Mammary epithelial cell (primary cell): ENCODE measurements around the gene SNRK.

ENCODE experiments used
- EZH2 ChIP-seq: IDR thresholded peaks from 2 replicates; pipeline ENCODE4 v1.6.1; 2012; ENCODE audit warnings: low read length, inconsistent platforms, borderline replicate concordance
- TF ChIP-seq, protein P1 (sequence below), 2 donors: IDR thresholded peaks in 1 of 2; conservative IDR thresholded peaks in 1 of 2; 2 replicates each; pipeline ENCODE4 v1.5.1; 2011 to 2012; ENCODE audit warnings: inconsistent platforms in 2 of 2, low read length in 2 of 2, mild to moderate bottlenecking in 2 of 2, control low read depth in 1 of 2, low read depth in 1 of 2; ENCODE audit not compliant: insufficient read depth in 1 of 2; ENCODE audit errors: extremely low read depth in 1 of 2

DNA sequence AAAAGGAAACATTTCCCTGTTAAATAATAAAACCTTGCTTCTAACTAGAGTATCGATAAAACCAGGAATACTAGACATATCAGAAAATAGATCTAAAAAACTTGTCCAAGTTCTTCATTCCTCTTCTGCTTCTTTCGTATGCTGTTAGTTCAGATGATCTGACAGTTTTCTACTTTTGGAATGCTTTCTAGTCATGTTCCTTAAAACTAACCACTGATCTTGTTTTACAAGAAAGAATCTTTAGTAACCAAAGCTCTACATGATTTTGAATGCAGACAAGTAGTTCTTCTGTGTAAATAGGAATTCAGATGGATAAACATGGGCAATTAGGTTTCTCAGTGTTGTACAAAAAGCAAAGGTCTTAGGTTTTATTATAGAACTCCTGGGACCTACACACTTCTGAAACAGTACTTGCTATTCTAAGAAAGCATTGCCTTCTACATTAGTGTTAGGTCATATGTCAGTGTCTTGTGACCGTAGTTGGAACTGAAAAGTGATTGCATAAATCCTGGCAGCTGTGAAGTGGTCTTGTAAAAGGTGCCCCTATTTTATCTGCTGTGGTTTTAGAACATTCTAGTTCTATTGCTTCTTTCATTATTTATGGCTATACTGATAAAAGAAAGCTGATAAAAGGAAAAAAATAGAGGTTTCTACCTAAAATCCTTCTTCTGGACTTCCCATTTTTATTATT lies 40.7 kb downstream of the SNRK start:
- TF ChIP-seq, protein P1, sequence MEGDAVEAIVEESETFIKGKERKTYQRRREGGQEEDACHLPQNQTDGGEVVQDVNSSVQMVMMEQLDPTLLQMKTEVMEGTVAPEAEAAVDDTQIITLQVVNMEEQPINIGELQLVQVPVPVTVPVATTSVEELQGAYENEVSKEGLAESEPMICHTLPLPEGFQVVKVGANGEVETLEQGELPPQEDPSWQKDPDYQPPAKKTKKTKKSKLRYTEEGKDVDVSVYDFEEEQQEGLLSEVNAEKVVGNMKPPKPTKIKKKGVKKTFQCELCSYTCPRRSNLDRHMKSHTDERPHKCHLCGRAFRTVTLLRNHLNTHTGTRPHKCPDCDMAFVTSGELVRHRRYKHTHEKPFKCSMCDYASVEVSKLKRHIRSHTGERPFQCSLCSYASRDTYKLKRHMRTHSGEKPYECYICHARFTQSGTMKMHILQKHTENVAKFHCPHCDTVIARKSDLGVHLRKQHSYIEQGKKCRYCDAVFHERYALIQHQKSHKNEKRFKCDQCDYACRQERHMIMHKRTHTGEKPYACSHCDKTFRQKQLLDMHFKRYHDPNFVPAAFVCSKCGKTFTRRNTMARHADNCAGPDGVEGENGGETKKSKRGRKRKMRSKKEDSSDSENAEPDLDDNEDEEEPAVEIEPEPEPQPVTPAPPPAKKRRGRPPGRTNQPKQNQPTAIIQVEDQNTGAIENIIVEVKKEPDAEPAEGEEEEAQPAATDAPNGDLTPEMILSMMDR (conservative IDR thresholded peaks at IDR 0.05 in 1 of 2, IDR thresholded peaks at IDR 0.05 in 1 of 2; ENCODE audit: extremely low read depth in 1 of 2, insufficient read depth in 1 of 2, low read depth in 1 of 2, low read length in 2 of 2): no peak
- TF ChIP-seq EZH2: no peak
